Endothelial cell of umbilical vein (primary cell): ENCODE results near the gene LANCL2.
"Not testable (repeated sequence)": the region's sequence is repeated elsewhere in the genome, so short reads cannot be mapped to it uniquely, and the experiment has no call there.

Experiments used
- EZH2 ChIP-seq: IDR thresholded peaks from 2 replicates; pipeline ENCODE4 v1.6.1; 2012; ENCODE audit warnings: borderline replicate concordance, low read depth, mild to moderate bottlenecking, moderate library complexity, low read length, inconsistent platforms; ENCODE audit not compliant: severe bottlenecking
- FOS ChIP-seq: IDR thresholded peaks from 2 replicates; pipeline ENCODE4 v1.6.1; 2011; ENCODE audit warnings: mild to moderate bottlenecking, low read length, moderate library complexity, borderline replicate concordance; ENCODE audit not compliant: insufficient read depth
- GATA2 ChIP-seq: IDR thresholded peaks from 2 replicates; pipeline ENCODE4 v1.7.0; 2011; ENCODE audit warnings: low read depth, mild to moderate bottlenecking, moderate library complexity, mixed read lengths, low read length; ENCODE audit not compliant: insufficient read length, insufficient read depth
- JUN ChIP-seq: IDR thresholded peaks from 2 replicates; pipeline ENCODE4 v1.6.1; 2011; ENCODE audit warnings: borderline replicate concordance, low read depth; ENCODE audit not compliant: insufficient read length, insufficient read depth
- MYC ChIP-seq: IDR thresholded peaks from one replicate; pipeline ENCODE4 v1.6.1; 2011; ENCODE audit warnings: mild to moderate bottlenecking, low read depth, low read length
- POLR2A ChIP-seq: IDR thresholded peaks from 2 replicates; pipeline ENCODE4 v1.6.1; 2012; ENCODE audit warnings: low read depth, mild to moderate bottlenecking, control low read depth, low read length
- POLR2AphosphoS5 ChIP-seq: IDR thresholded peaks from 2 replicates; pipeline ENCODE4 v1.6.1; 2012; ENCODE audit warnings: low read depth, mild to moderate bottlenecking, control low read depth, low read length, moderate library complexity; ENCODE audit not compliant: insufficient read depth
- TF ChIP-seq, protein P1 (sequence below): IDR thresholded peaks from 2 replicates; pipeline ENCODE4 v1.6.1; 2011; ENCODE audit not compliant: insufficient read depth, insufficient read length
- TF ChIP-seq, protein P2 (sequence below), 2 donors: IDR thresholded peaks; 1 replicate in 1 of 2; 2 replicates in 1 of 2; pipeline ENCODE4 v1.5.1; 2011; ENCODE audit warnings: low read length in 2 of 2, mild to moderate bottlenecking in 2 of 2, moderate library complexity in 2 of 2, control low read depth in 1 of 2, inconsistent platforms in 1 of 2, low read depth in 1 of 2; ENCODE audit not compliant: insufficient read depth in 1 of 2; ENCODE audit errors: extremely low read depth in 1 of 2

DNA sequence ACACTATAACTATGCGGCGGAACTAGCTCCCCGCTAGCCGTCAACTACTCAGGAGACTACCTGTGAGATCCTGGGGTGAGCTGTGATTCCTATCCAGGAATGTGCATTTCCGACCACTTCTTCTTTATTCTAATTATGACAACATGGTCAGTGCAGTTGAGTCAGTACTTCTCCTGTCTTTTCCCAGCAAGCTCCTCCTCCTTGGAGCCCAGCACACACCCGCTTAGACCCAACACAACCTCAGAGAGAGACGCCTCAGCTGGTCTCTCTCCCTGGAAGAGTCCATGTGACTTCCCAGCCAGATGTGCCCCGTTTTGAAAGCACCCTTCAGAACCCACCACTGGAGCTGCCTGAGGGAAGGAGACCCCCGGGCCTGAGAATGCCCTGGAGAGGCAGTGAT, 106.5 kb downstream of the LANCL2 start:
- TF ChIP-seq MYC, EZH2, POLR2A, JUN, POLR2AphosphoS5, GATA2, FOS: not testable (repeated sequence)
- TF ChIP-seq, protein P1, sequence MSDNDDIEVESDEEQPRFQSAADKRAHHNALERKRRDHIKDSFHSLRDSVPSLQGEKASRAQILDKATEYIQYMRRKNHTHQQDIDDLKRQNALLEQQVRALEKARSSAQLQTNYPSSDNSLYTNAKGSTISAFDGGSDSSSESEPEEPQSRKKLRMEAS: not testable (repeated sequence)
- TF ChIP-seq, protein P2, sequence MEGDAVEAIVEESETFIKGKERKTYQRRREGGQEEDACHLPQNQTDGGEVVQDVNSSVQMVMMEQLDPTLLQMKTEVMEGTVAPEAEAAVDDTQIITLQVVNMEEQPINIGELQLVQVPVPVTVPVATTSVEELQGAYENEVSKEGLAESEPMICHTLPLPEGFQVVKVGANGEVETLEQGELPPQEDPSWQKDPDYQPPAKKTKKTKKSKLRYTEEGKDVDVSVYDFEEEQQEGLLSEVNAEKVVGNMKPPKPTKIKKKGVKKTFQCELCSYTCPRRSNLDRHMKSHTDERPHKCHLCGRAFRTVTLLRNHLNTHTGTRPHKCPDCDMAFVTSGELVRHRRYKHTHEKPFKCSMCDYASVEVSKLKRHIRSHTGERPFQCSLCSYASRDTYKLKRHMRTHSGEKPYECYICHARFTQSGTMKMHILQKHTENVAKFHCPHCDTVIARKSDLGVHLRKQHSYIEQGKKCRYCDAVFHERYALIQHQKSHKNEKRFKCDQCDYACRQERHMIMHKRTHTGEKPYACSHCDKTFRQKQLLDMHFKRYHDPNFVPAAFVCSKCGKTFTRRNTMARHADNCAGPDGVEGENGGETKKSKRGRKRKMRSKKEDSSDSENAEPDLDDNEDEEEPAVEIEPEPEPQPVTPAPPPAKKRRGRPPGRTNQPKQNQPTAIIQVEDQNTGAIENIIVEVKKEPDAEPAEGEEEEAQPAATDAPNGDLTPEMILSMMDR (IDR thresholded peaks at IDR 0.05; ENCODE audit: extremely low read depth in 1 of 2, insufficient read depth in 1 of 2, low read depth in 1 of 2, low read length in 2 of 2): not testable (repeated sequence)
